Left cardiac atrium (tissue), 4 donors: Measurements from ENCODE around the gene MAGI1. TPM values are rescaled to one million over a fixed set of nuclear protein-coding genes. Genes with fewer than 3 reads are reported as not detected.
"Not testable (repeated sequence)": the region's sequence is repeated elsewhere in the genome, so short reads cannot be mapped to it uniquely, and the experiment has no call there.

Source experiments
- ATAC-seq, 2 donors: fragments of 200-7000 bp; cut with Tn5 transposase; one replicate each; pipeline ENCODE4 v1.9.1; 2020; ENCODE audit warnings: mild to moderate bottlenecking in 2 of 2, moderate library complexity in 2 of 2
- DNase-seq: peaks from one replicate; pipeline ENCODE4 v3.0.0-alpha.2; 2020
- intact Hi-C, 2 donors: fragments of 100-400 bp; cut with DNase I; formaldehyde crosslinking; loops; one replicate each; pipeline versions ENCODE4 v1.14.1 to v1.15.1; 2022 to 2023
- total RNA-seq, 2 donors: library from RNA; stranded (reverse); fragmentation: NEBNext Ultra II Directional; extraction: Animal tissue kit (Norgen Biotek cat#: 25700); gene quantifications; one replicate each; pipeline ENCODE4 v1.2.1, GENCODE V29; 2021
- donor health status: DM: no; HTN: yes; CAD: no.
- donor health status: DM: no; HTN: yes; CAD: no; lungs with severe emphysema.
- donor health status: DM: yes; HTN: yes; CAD: no.
- donor health status: Dilated cardiomyopathy.

The MAGI1 gene
- total RNA-seq, 2 donors from 2014 or later, result 27.7 to 30.0 TPM

GRCh38 chr3:66046321-66046720, 7.6 kb upstream of the MAGI1 start:
- intact Hi-C loops, result loop anchor here in 1 of 2 donors (10.0 kb wide), 1 partner anchor 68 kb away; no protein-coding TSS in a partner anchor
- DNase-seq, ATAC-seq: not testable (repeated sequence)

- no peak for DNase-seq
- no peak for ATAC-seq
These were observed 3.1 kb upstream of the MAGI1 start for GRCh38 chr3:66041828-66042227.

GRCh38 chr3:66041116-66041515, 2.4 kb upstream of the MAGI1 start:
- intact Hi-C loops, result loop anchor here in 1 of 2 donors (10.0 kb wide), 1 partner anchor 74 kb away; no protein-coding TSS in a partner anchor
- ATAC-seq, result no peak
- no peak for DNase-seq

More at GRCh38 chr3:66041828-66042227, 3.1 kb upstream of the MAGI1 start:
- intact Hi-C loops, result loop anchor here in 1 of 2 donors (10.0 kb wide), 1 partner anchor 73 kb away; no protein-coding TSS in a partner anchor

- intact Hi-C loops, result loop anchor here in 1 of 2 donors (10.0 kb wide), 3 partner anchors 75 to 255 kb away; no protein-coding TSS in a partner anchor
- ATAC-seq (peak; percentile 20 to 45), DNase-seq (peak; percentile 77)
These were observed 821 bp upstream of the MAGI1 start for GRCh38 chr3:66039590-66039887.

- intact Hi-C loops, result loop anchor here in 1 of 2 donors (10.0 kb wide), 3 partner anchors 74 to 254 kb away; no protein-coding TSS in a partner anchor
- DNase-seq (no peak), ATAC-seq (peak; percentile 20 to 46)
These were observed 363 bp downstream of the MAGI1 start for GRCh38 chr3:66038384-66038725.

GRCh38 chr3:66037986-66038369, 740 bp downstream of the MAGI1 start:
- DNase-seq (peak; percentile 32), ATAC-seq (peak in 1 of 2 donors; percentile 6)
- intact Hi-C loops, result loop anchor here in 1 of 2 donors (10.0 kb wide), 3 partner anchors 73 to 253 kb away; no protein-coding TSS in a partner anchor

- DNase-seq (peak; percentile 59), ATAC-seq (peak; percentile 16 to 44)
- intact Hi-C loops, result loop anchor here in 1 of 2 donors (10.0 kb wide), 3 partner anchors 73 to 253 kb away; no protein-coding TSS in a partner anchor
These were observed 1.3 kb downstream of the MAGI1 start for GRCh38 chr3:66037330-66037985.

GRCh38 chr3:66036586-66037148, 2.1 kb downstream of the MAGI1 start:
- intact Hi-C loops, result loop anchor here in 1 of 2 donors (10.0 kb wide), 3 partner anchors 72 to 252 kb away; no protein-coding TSS in a partner anchor
- peak; percentile 30 for DNase-seq
- ATAC-seq, result no peak

GRCh38 chr3:66035763-66036477, 2.8 kb downstream of the MAGI1 start:
- ATAC-seq, result no peak
- intact Hi-C loops, result loop anchor here in 1 of 2 donors (10.0 kb wide), 3 partner anchors 71 to 251 kb away; no protein-coding TSS in a partner anchor
- DNase-seq, result no peak

GRCh38 chr3:66033241-66034138, 5.2 kb downstream of the MAGI1 start:
- intact Hi-C loops, result loop anchor here in 1 of 2 donors (10.0 kb wide), 3 partner anchors 69 to 249 kb away; no protein-coding TSS in a partner anchor
- ATAC-seq (no peak), DNase-seq (no peak)

- intact Hi-C loops, result loop anchor here in 1 of 2 donors (10.0 kb wide), 3 partner anchors 66 to 246 kb away; no protein-coding TSS in a partner anchor
- ATAC-seq (peak in 1 of 2 donors; percentile 32), DNase-seq (no peak)
These were observed 7.5 kb downstream of the MAGI1 start for GRCh38 chr3:66031102-66031698.

GRCh38 chr3:66029443-66029842, 9.3 kb downstream of the MAGI1 start:
- no peak for ATAC-seq
- intact Hi-C loops, result no loop called here

GRCh38 chr3:66029014-66029413, 9.7 kb downstream of the MAGI1 start:
- ATAC-seq, result no peak
- intact Hi-C loops, result no loop called here
- no peak for DNase-seq

More at GRCh38 chr3:66029443-66029842, 9.3 kb downstream of the MAGI1 start:
- no peak for DNase-seq

- DNase-seq (no peak), ATAC-seq (no peak)
- intact Hi-C loops, result no loop called here
These were observed 10.3 kb downstream of the MAGI1 start for GRCh38 chr3:66028457-66028856.

- ATAC-seq, DNase-seq, intact Hi-C loops: not testable (repeated sequence)
These were observed 11.6 kb downstream of the MAGI1 start for GRCh38 chr3:66027099-66027498.

GRCh38 chr3:66023738-66024385, 14.9 kb downstream of the MAGI1 start:
- DNase-seq (no peak), ATAC-seq (peak in 1 of 2 donors; percentile 53)
- intact Hi-C loops, result no loop called here

GRCh38 chr3:66023229-66023628, 15.5 kb downstream of the MAGI1 start:
- intact Hi-C loops, result no loop called here
- ATAC-seq, result no peak
- no peak for DNase-seq

GRCh38 chr3:66021731-66022131, 17.0 kb downstream of the MAGI1 start:
- ATAC-seq, result peak in 1 of 2 donors; percentile 71
- intact Hi-C loops, result no loop called here
- no peak for DNase-seq
